Neutrophil (primary cell): Measurements from ENCODE around the gene NCK2.

ENCODE experiments used
- H3K27ac ChIP-seq: fragments of 200-600 bp; sonication (generic); 2 replicates; pipeline ENCODE4 v1.5.1; 2016; ENCODE audit warnings: mild to moderate bottlenecking, moderate library complexity
- H3K27me3 ChIP-seq: fragments of 200-600 bp; sonication (generic); 2 replicates; pipeline ENCODE4 v1.6.0; 2016; ENCODE audit warnings: mild to moderate bottlenecking
- H3K36me3 ChIP-seq: fragments of 200-600 bp; sonication (generic); 2 replicates; pipeline ENCODE4 v1.5.1; 2017
- H3K4me1 ChIP-seq, 2 experiments: fragments of 200-600 bp in 1 of 2; sonication (generic) in 1 of 2; 1 replicate in 1 of 2; 2 replicates in 1 of 2; pipeline versions ENCODE4 v1.5.1 to v1.6.1; 2013 to 2016; ENCODE audit warnings: low read depth in 1 of 2, low read length in 1 of 2, mild to moderate bottlenecking in 1 of 2, moderate library complexity in 1 of 2; ENCODE audit not compliant: control insufficient read depth in 1 of 2, insufficient read depth in 1 of 2
- H3K4me3 ChIP-seq, 2 experiments: fragments of 200-600 bp in 1 of 2; sonication (generic) in 1 of 2; 1 replicate in 1 of 2; 2 replicates in 1 of 2; pipeline ENCODE4 v1.5.1; 2013 to 2016; ENCODE audit warnings: low read depth in 1 of 2, low read length in 1 of 2, mild to moderate bottlenecking in 1 of 2, moderate library complexity in 1 of 2
- H3K9me3 ChIP-seq: fragments of 200-600 bp; sonication (generic); 2 replicates; pipeline ENCODE4 v1.5.1; 2016
- TF ChIP-seq, protein P1 (sequence below): fragments of 200-600 bp; sonication (generic); IDR thresholded peaks from 2 replicates; pipeline ENCODE4 v1.5.1; 2016; ENCODE audit warnings: antibody characterized with exemption

Gene NCK2

DNA sequence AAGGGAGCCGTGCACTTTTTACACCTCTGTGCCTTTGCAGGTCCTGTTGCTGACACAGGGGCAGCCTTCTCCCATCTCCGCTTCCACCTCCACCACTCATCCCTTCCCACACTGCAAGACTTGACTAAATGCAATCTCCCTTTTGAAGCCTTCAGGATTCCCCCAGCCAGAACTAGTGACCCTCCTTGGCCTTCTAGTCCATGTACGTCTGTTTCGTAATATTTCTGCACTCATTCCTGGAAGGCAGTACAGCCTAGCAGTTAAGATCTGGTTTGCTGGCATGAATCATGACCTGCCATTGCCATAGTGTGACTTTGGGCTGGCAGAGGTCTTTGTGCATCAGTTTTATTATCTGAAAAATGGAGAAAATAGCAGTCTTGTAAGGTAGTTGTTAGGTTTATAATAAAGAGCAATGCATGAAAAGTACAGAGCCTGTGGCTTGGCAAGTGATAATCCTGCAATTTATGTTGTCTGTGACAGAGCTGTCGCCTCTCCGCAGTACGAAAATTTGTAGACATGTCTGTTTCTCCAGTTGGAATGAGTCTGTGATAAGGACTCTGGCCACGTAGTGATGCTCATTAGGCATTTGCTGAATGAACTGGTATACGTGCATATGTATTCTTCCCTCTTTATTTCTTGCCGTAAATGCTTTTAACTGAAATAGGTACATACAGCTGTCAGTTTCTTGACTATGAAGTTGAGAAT, 36.7 kb downstream of the NCK2 start:
- Histone ChIP-seq H3K27me3 (no peaks in the 10 kb centered on the region), H3K4me1 (peaks cover 53 to 65% of the 10 kb centered on the region in 2 experiments), H3K4me3 (no peak overlapping the region), H3K9me3 (no peaks in the 10 kb centered on the region), H3K27ac (peak overlapping the region; percentile 40), H3K36me3 (no peaks in the 10 kb centered on the region)
- TF ChIP-seq, protein P1, sequence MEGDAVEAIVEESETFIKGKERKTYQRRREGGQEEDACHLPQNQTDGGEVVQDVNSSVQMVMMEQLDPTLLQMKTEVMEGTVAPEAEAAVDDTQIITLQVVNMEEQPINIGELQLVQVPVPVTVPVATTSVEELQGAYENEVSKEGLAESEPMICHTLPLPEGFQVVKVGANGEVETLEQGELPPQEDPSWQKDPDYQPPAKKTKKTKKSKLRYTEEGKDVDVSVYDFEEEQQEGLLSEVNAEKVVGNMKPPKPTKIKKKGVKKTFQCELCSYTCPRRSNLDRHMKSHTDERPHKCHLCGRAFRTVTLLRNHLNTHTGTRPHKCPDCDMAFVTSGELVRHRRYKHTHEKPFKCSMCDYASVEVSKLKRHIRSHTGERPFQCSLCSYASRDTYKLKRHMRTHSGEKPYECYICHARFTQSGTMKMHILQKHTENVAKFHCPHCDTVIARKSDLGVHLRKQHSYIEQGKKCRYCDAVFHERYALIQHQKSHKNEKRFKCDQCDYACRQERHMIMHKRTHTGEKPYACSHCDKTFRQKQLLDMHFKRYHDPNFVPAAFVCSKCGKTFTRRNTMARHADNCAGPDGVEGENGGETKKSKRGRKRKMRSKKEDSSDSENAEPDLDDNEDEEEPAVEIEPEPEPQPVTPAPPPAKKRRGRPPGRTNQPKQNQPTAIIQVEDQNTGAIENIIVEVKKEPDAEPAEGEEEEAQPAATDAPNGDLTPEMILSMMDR, result no peak

DNA sequence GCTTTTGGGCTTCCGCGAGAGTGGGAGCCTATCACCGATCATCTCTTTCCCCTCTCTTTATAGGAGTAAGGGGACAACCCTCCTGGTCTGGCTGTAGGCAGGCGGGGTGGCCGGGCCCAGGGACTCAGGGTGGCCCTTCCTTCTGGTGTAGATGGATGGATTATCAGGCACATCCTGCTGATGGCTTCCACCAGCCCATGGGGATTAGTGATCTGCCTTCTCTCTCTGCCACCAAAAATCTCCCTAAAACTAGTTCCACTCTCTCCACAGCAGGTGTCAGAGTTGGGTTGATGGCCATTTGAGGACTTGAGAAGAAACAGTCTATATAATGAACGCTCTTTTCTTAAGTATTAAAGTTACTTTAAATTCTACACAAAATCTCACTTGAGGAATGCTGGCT, 37.4 kb downstream of the NCK2 start:
- Histone ChIP-seq H3K36me3 (no peaks in the 10 kb centered on the region), H3K27ac (no peak overlapping the region), H3K4me3 (no peak overlapping the region), H3K27me3 (no peaks in the 10 kb centered on the region), H3K9me3 (no peaks in the 10 kb centered on the region), H3K4me1 (peaks cover 53 to 65% of the 10 kb centered on the region in 2 experiments)
- TF ChIP-seq, protein P1, result no peak

DNA sequence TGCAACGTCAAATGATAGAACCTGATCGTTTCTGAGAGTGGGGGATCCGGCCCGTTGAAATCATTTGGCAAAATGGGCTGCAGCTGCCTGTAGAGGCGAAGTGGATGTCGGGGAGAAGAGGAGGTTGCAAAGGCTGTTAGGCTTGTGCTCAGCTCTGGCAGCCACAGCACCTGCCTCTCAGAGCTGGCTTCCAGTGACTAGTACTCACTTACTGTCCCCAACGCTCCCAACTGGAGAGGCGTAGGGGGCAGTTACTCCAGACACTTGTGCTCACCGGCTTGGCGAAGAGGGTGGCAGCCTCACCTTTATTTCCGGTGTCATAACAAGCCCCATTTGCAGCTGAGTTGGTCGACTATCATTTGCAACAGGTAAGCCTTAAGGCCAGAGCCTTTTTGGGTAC, 37.9 kb downstream of the NCK2 start:
- TF ChIP-seq, protein P1, result no peak
- no peak overlapping the region for H3K27ac ChIP-seq
- no peak overlapping the region for H3K4me3 ChIP-seq
- H3K4me1 ChIP-seq, result peaks cover 48 to 65% of the 10 kb centered on the region in 2 experiments
- H3K9me3 ChIP-seq, result no peaks in the 10 kb centered on the region
- H3K36me3 ChIP-seq, result no peaks in the 10 kb centered on the region
- no peaks in the 10 kb centered on the region for H3K27me3 ChIP-seq

DNA sequence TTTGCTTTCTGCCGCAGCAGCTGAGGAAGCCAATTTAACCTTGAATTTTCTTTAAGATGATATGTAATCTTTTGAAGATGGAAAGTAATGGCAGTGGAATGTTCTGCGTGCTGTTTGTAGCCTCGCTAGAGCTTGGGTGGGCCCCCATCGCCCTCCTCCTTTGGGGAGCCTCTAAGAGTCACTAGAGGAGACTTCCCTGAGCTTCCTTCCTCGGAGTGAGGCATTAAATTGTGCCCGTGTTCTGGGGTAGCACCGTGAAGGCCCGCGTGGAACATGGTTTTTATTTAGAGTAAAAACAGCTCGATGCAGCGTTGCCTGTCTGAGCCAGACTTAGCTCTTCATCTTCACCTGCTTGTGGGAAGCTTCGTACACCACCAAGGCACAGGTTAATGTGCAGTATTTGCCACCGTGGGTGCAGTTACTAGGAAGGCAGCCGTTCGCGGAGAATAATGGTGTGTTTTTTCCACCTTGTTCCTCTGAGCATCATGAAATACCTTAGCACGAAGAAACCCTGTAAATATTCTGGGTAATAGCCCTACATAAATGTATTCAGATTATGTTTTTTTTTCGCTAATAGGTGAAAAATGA, 38.5 kb downstream of the NCK2 start:
- Histone ChIP-seq H3K36me3 (no peaks in the 10 kb centered on the region), H3K27ac (peak overlapping the region; percentile 40), H3K4me1 (peaks cover 45 to 68% of the 10 kb centered on the region in 2 experiments), H3K4me3 (no peak overlapping the region), H3K9me3 (no peaks in the 10 kb centered on the region), H3K27me3 (no peaks in the 10 kb centered on the region)
- TF ChIP-seq, protein P1, result no peak

DNA sequence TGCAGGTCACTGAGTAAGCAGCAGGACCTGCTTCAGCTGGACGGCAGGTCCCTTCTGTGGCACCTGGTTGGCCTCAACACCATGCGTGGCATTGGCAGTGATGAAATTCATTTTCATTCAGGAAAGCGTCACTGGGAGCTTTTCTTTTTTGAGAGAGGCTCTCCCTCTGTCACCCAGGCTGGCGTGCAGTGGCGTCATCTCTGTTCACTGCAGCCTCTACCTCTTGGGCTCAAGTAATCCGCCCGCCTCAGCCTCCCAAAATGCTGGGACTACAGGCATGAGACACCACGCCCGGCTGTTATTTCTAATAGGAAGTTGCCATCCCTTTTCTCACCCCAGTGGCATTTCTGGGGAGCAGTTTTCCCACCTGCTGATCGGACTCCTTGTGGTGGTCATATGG, 39.3 kb downstream of the NCK2 start:
- Histone ChIP-seq H3K27me3 (no peaks in the 10 kb centered on the region), H3K4me3 (no peak overlapping the region), H3K9me3 (no peaks in the 10 kb centered on the region), H3K4me1 (peaks cover 40 to 72% of the 10 kb centered on the region in 2 experiments), H3K27ac (peak overlapping the region; percentile 40), H3K36me3 (no peaks in the 10 kb centered on the region)
- TF ChIP-seq, protein P1, result no peak
